Skin of body (tissue), 2 donors: ENCODE measurements around the gene ATXN1. TPM values are rescaled to one million over a fixed set of nuclear protein-coding genes. Genes with fewer than 3 reads are reported as not detected.
A peak's percentile ranks its signal among the peaks of the same experiment; 100 is the strongest.

Experiments used
- DNase-seq: peaks from one replicate; lab custom pipeline; 2025; lab: John Stamatoyannopoulos, UW
- total RNA-seq: library from RNA; depleted of rRNA; stranded (reverse); fragments of >200 nt; gene quantifications from one replicate; pipeline ENCODE4 v1.2.3, GENCODE V29; 2014

Gene ATXN1
- total RNA-seq, 1 donor from 2014 or later: 52.6 TPM

GRCh38 chr6:16504609-16505008, 256.7 kb downstream of the ATXN1 start:
- no peak for DNase-seq

- DNase-seq: peak; percentile 34
Measured at GRCh38 chr6:16503970-16504415, 257.3 kb downstream of the ATXN1 start.

DNA sequence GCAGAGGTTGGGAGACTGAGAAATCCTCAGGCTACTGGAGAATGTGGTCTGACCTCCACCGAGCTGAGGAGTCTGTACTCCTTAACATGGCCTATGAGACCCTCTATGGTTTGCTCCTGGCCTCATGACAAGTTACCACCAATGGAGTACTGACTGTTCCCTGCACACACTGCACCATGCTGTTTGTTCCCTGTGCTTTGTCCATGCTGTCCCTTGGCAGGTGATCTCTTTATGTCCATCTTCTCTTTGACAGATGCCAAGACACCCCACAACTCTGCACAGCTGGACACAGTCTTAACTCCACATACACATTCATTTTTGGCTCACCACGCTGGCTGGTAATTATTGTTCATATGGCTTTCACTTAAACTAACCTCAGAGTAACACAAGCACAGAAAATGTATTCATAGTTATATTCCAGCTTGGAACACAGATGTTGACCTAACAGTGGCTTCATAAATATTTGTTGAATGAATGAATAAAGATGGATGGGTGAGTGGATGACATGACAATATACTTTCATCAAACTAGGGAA, 258.0 kb downstream of the ATXN1 start:
- no peak for DNase-seq

DNA sequence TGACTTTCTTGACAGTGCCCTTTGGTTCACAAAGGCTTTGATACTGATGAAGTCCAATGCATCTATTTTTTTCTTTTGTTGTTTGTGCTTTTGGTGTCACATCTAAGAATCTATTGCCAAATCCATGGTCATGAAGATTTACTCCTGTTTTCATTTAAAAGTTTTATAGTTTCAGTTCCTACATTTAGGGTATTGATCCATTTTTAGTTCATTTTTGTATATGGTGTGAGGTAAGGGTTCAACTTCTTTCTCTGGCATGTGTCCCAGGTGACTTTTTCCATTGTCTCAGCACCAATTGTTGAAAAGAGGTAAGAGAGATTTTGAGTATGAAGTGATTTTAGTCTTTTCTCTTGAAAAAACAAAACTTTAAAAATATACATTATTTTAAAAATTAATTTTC, 262.3 kb downstream of the ATXN1 start:
- DNase-seq: no peak

- DNase-seq: no peak
Measured at GRCh38 chr6:16498237-16498636, 263.0 kb downstream of the ATXN1 start.

DNA sequence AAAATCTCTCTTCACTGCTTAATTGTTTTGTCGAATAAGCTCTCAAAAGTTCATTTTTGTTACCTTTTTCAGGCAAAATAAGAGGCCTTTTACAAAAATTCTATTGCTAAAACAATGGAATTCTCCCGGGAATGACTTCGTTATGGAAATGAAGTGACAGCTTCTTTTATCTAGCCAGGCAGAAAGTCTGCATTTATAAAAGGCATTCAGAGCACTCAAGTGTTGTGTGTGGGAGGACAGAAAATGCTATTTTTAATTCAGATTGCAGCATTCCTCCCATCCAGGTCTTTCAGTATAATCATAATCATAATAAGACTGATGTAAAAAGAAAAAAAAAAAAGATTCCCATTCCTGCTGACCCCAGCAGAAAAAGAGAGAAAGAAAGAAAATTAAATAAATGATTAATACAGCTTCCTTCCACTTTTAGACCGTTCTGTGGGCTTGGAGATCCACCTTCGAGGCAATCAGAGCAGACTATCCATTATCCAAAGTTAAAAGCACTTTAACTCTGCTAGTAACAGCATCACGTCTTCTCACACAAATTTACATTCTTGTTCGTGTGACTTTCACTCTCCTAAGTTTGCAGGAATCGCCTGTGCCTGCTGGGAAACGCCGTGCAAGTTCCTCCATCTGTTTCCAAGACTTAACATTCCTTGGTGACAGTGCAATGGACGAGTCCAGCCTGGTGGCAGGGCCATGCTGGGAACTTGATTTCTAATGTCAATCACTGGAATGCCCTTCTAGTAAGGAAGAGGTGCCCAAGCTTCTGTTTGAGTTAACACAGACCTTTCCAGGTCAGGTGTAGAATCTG, 264.1 kb downstream of the ATXN1 start:
- no peak for DNase-seq

DNA sequence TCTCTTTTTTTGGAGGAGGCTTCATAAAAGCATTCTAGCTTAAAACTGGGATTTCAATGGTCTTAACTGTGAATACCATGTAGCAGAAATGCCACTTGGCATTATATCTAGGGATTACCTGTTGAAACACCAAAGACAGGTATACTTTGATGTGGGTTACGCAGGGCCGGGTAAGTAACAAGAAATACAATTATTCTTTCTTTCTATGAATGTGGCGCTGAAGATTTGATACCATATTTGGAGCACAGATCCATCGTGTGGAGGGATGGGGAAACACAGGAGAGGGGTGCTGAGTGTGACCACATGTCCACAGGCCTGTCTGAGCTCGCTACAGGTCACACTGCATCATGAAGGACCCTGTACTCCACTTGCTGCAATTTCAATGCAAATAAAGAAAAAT, 265.1 kb downstream of the ATXN1 start:
- no peak for DNase-seq

DNA sequence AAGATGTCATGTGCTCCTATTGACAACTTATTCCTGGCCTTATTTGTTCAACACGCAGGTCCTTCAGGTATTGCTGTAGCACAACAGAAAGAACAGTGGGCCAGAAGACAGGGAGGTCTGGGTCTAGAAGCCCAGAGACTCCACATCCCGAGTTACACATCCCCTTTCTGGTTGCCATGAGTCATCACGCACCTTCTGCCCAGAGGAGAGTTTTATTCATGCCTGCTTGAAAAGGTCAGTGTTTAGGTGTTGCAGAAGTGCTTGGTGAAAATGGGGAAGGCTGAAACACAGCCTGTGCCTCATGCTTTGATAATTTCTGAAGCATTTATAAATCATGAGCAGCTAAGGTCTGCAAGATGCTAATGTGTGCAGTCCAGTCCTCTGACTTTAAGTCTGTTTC, 266.5 kb downstream of the ATXN1 start:
- no peak for DNase-seq

GRCh38 chr6:16493802-16494201, 267.5 kb downstream of the ATXN1 start:
- no peak for DNase-seq

DNA sequence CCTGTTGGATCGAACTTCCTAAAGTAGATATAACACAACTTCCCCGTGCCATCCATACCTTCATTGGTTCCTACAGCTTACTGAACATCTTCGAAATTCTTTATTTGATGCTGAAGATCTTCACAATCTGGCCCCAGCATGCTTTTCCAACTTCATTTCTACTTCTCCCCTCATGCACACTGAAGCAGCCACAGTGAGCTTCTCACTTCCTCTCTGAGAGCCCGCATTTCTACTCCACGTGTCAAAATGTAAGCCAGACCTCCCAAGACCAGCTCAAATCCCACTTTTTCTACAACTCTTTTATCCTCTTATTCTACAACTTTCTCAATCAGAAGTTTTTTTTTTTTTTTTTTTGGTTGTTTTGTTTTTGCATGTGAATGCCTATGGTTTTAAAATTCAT, 268.1 kb downstream of the ATXN1 start:
- DNase-seq: no peak

DNA sequence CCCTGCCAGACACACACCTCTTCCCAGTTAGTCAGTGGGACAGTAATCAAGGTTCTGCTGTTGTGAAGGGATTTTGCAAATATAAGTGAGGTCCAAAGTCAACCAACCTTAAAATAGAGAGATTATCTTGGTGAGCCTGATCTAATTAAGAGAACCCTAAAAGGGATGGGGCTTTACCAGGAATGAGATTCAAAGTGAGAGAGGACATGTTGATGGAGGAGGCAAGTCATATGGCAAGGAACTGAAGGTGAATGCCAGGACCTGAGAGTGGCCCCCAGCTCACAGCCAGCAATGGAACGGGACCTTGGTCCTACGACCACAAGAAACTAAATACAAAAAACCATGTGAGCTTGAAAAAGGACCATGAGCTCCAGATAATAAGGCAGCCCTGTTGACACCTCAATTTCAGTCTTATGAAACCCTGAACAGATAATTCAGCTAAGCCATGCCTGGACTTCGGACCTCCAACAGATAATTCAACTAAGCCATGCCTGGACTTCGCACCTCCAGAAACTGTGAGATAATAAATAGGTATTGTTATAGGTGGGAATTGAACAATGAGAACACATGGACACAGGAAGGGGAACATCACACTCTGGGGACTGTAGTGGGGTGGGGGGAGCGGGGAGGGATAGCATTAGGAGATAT, 269.5 kb downstream of the ATXN1 start:
- DNase-seq: no peak

GRCh38 chr6:16490616-16491015, 270.6 kb downstream of the ATXN1 start:
- no peak for DNase-seq

GRCh38 chr6:16488813-16489212, 272.4 kb downstream of the ATXN1 start:
- no peak for DNase-seq

- no peak for DNase-seq
Measured at GRCh38 chr6:16487996-16488674, 273.1 kb downstream of the ATXN1 start.

DNA sequence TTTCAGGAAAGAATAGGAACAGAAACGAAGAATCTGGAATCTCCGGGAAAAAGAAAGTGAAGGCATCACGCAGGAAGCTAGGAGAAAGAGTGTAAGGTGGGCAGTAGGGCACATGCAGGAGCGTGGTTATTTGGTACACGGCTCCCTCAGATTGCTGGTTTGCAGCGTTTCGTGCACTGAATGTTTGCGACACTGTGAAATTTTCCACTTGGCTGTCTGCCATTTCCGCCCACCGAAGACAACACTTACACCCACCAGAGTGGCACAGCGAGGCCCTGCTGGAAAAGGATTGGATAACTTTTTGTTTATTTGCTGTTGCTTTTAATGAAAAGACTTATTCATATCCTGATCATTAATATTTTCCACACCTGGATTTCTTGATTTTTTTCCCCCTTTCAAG, 274.6 kb downstream of the ATXN1 start:
- no peak for DNase-seq

GRCh38 chr6:16483315-16483875, 277.9 kb downstream of the ATXN1 start:
- DNase-seq: no peak

DNA sequence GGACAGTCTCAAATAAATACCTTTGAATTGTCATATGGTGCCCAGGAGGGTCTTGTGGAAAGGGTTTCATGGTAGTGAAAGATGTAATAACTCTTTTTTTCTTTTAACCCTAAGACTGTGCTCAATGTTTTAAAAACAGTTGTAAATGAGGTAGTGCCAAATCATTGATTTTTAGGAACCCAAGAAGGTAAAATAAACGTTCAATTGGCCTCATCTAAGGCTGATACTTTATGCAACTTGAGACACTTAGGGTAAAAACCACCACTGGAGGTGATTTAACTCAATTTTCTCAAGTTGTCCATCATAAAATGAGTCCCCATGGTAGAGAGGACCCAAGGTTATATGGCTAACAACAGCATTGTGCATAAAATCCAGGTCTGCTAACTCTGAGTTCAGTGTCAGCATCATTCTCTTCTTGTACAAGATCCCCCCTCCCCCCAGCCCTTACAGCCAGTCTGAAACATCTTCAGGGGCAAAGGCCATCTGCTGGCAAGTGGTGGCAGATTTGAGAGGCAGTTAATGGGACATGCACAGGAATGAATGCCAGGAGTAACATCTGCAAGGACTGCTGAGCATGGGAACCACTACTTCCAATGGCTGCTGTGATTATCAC, 278.5 kb downstream of the ATXN1 start:
- no peak for DNase-seq

- DNase-seq: no peak
Measured at GRCh38 chr6:16481697-16482399, 279.4 kb downstream of the ATXN1 start.

- DNase-seq: no peak
Measured at GRCh38 chr6:16480763-16481560, 280.3 kb downstream of the ATXN1 start.
